K562 (cell line): ENCODE data around the gene POLR1A. TPM values are rescaled to one million over a fixed set of nuclear protein-coding genes. Genes with fewer than 3 reads are reported as not detected.

Experiments used
- ATAC-seq: fragments of 200-7000 bp; cut with Tn5 transposase; 3 replicates; pipeline ENCODE4 v1.9.1; 2020; ENCODE audit warnings: moderate library complexity
- BruUV-seq: library from RNA; stranded (reverse); fragments of 400-500 nt; replicated peaks from 2 replicates; lab custom pipeline; 2021; lab: Mats Ljungman, UMichigan
- CTCF ChIA-PET: fragments of 300-600 bp; formaldehyde crosslinking; extraction: SDS; loops from one replicate; lab custom pipeline; 2021; ENCODE audit warnings: low intra/inter-chr PET ratio; lab: Yijun Ruan, JAX
- POLR2A ChIA-PET: fragments of 300-600, 350-650 bp; sonication (Branson Sonifier 250); formaldehyde crosslinking; extraction: SDS; loops from one replicate; lab custom pipeline; 2021; ENCODE audit warnings: antibody characterized with exemption, inconsistent platforms; lab: Yijun Ruan, JAX
- DNase-seq, 4 experiments: peaks; one replicate each; pipeline versions ENCODE4 v3.0.0 to v3.0.0-alpha.2; 2011 to 2018; ENCODE audit warnings: low spot score in 3 of 4, mixed read lengths in 3 of 4; ENCODE audit errors: extremely low read depth in 1 of 4
- FAIRE-seq: peaks from 2 replicates; lab custom pipeline; 2011; peaks lifted over from hg19 to GRCh38; lab: Jason Lieb, UNC
- H2AFZ ChIP-seq: 2 replicates; pipeline ENCODE4 v1.6.0; 2011; ENCODE audit warnings: low read depth, low read length, control low read depth, inconsistent platforms
- H3K27ac ChIP-seq: fragments of 200-600 bp; 3 replicates; pipeline ENCODE4 v1.8.0; 2011; ENCODE audit warnings: low read depth, mild to moderate bottlenecking, control low read depth, inconsistent platforms, low read length, moderate library complexity, mixed read lengths; ENCODE audit errors: extremely low read depth
- H3K27me3 ChIP-seq, 2 experiments: fragments of 300-600 bp in 1 of 2; 2 replicates in 1 of 2; 3 replicates in 1 of 2; pipeline versions ENCODE4 v1.6.0 to v1.8.0; 2011; ENCODE audit warnings: inconsistent platforms in 2 of 2, low read length in 2 of 2, mild to moderate bottlenecking in 1 of 2, mixed read lengths in 1 of 2, moderate library complexity in 1 of 2; ENCODE audit not compliant: control insufficient read depth in 2 of 2, insufficient read depth in 2 of 2
- H3K36me3 ChIP-seq: fragments of 300-600 bp; 3 replicates; pipeline ENCODE4 v1.8.0; 2011; ENCODE audit warnings: mild to moderate bottlenecking, low read length, inconsistent platforms; ENCODE audit not compliant: control insufficient read depth, insufficient read depth
- H3K4me1 ChIP-seq, 2 experiments: fragments of 200-600 bp in 1 of 2; replicated peaks in 1 of 2; 2 replicates in 1 of 2; 3 replicates in 1 of 2; pipeline versions ENCODE4 v1.5.1 to v1.8.0; 2011; ENCODE audit warnings: inconsistent platforms in 2 of 2, low read length in 2 of 2, mild to moderate bottlenecking in 1 of 2, mixed read lengths in 1 of 2, moderate library complexity in 1 of 2; ENCODE audit not compliant: control insufficient read depth in 2 of 2, insufficient read depth in 2 of 2
- H3K4me2 ChIP-seq: 2 replicates; pipeline ENCODE4 v1.6.1; 2011; ENCODE audit warnings: low read length, control low read depth, inconsistent platforms, mixed read lengths; ENCODE audit not compliant: insufficient read depth
- H3K4me3 ChIP-seq: fragments of 200-600 bp; sonication (generic), shearing (Covaris generic); 2 replicates; pipeline ENCODE4 v1.5.1; 2016; ENCODE audit warnings: control low read depth, inconsistent platforms
- H3K79me2 ChIP-seq: fragments of 200-600 bp; 3 replicates; pipeline ENCODE4 v1.8.0; 2011; ENCODE audit warnings: low read length, inconsistent platforms; ENCODE audit not compliant: control insufficient read depth, insufficient read depth
- H3K9ac ChIP-seq, 2 experiments: 2 replicates each; pipeline versions ENCODE4 v1.6.0 to v1.6.1; 2011; ENCODE audit warnings: low read depth in 2 of 2, low read length in 2 of 2, control low read depth in 1 of 2, inconsistent platforms in 1 of 2, mild to moderate bottlenecking in 1 of 2, mixed read lengths in 1 of 2; ENCODE audit not compliant: insufficient read depth in 1 of 2
- H3K9me1 ChIP-seq: one replicate; pipeline ENCODE4 v1.6.0; 2011; ENCODE audit warnings: inconsistent platforms, mild to moderate bottlenecking, low read length, moderate library complexity; ENCODE audit not compliant: control insufficient read depth, insufficient read depth
- H3K9me3 ChIP-seq: replicated peaks from 2 replicates; pipeline ENCODE4 v1.5.1; 2011; ENCODE audit warnings: low read depth, low read length, inconsistent platforms; ENCODE audit not compliant: control insufficient read depth, insufficient read depth
- H4K20me1 ChIP-seq: replicated peaks from 2 replicates; pipeline ENCODE4 v1.6.1; 2011; ENCODE audit warnings: low read length, inconsistent platforms, mixed read lengths; ENCODE audit not compliant: control insufficient read depth, insufficient read depth
- BMI1 ChIP-seq: fragments of 150-350 bp; IDR thresholded peaks from 2 replicates; pipeline ENCODE4 v1.6.1; 2014; ENCODE audit warnings: low read length
- CHAMP1 ChIP-seq: fragments of 450-650 bp; IDR thresholded peaks from 2 replicates; pipeline ENCODE4 v1.6.1; 2016; ENCODE audit warnings: mild to moderate bottlenecking
- FUS ChIP-seq: fragments of 200-400 bp; formaldehyde crosslinking; optimal IDR thresholded peaks from 2 replicates; pipeline ENCODE3; 2017; ENCODE audit warnings: low read depth, low read length
- GABPB1 ChIP-seq: sonication (generic); formaldehyde crosslinking; IDR thresholded peaks from 2 replicates; pipeline ENCODE4 v1.8.0; 2022; ENCODE audit warnings: mild to moderate bottlenecking, missing genetic modification reagents
- MNT ChIP-seq, 2 experiments: fragments of 450-650 bp; conservative IDR thresholded peaks; 2 replicates each; pipeline ENCODE4 v1.6.1; 2017; ENCODE audit warnings: mild to moderate bottlenecking in 2 of 2, moderate library complexity in 2 of 2
- PHF20 ChIP-seq: fragments of 450-650 bp; IDR thresholded peaks from 2 replicates; pipeline ENCODE4 v1.6.1; 2018; ENCODE audit not compliant: partially characterized antibody
- RBFOX2 ChIP-seq: fragments of 200-400 bp; formaldehyde crosslinking; IDR thresholded peaks from 2 replicates; pipeline ENCODE4 v1.6.1; 2017; ENCODE audit warnings: low read depth, mild to moderate bottlenecking, low read length, moderate library complexity
- RBM22 ChIP-seq: fragments of 200-400 bp; formaldehyde crosslinking; IDR thresholded peaks from 2 replicates; pipeline ENCODE4 v1.6.1; 2018; ENCODE audit warnings: low read length, low read depth; ENCODE audit not compliant: poor library complexity, severe bottlenecking
- STAT5A ChIP-seq: IDR thresholded peaks from 2 replicates; pipeline ENCODE4 v1.6.1; 2012; ENCODE audit warnings: low read length, inconsistent platforms, borderline replicate concordance
- TCFL5 ChIP-seq: fragments of 250-450 bp; sonication (Bioruptor Pico); conservative IDR thresholded peaks from 2 replicates; pipeline ENCODE4 v1.6.1; 2021; ENCODE audit warnings: mild to moderate bottlenecking, moderate library complexity, matching md5 sums
- ZBTB34 ChIP-seq: fragments of 250-450 bp; sonication (Bioruptor Pico); IDR thresholded peaks from 2 replicates; pipeline ENCODE4 v1.8.0; 2021; ENCODE audit warnings: mild to moderate bottlenecking, moderate library complexity
- ZBTB9 ChIP-seq: fragments of 450-650 bp; formaldehyde crosslinking; IDR thresholded peaks from 2 replicates; pipeline ENCODE4 v1.4.0; 2020; ENCODE audit warnings: mild to moderate bottlenecking, moderate library complexity
- ZNF445 ChIP-seq: fragments of 250-450 bp; sonication (Bioruptor Pico); IDR thresholded peaks from 2 replicates; pipeline ENCODE4 v1.4.0; 2020; ENCODE audit warnings: low read depth, mild to moderate bottlenecking, moderate library complexity
- ZNF740 ChIP-seq, 3 experiments: fragments of 200-800 bp in 1 of 3; sonication (Bioruptor generic) in 1 of 3; sonication (generic) in 1 of 3; formaldehyde crosslinking in 1 of 3; IDR thresholded peaks; 2 replicates each; pipeline versions ENCODE4 v1.6.1 to v1.8.0; 2016 to 2022; ENCODE audit warnings: mild to moderate bottlenecking in 2 of 3, missing compliant biosample characterization in 2 of 3, missing genetic modification characterization in 2 of 3, missing genetic modification reagents in 1 of 3
- WGBS: fragments of 100-300 bp; shearing (Covaris generic); methylation state at CpG from one replicate; pipeline ENCODE4 v1.1.6; 2016; ENCODE audit warnings: low coverage, mixed read lengths; ENCODE audit not compliant: insufficient coverage; ENCODE audit errors: missing lambda C conversion rate; 5-methylcytosine and 5-hydroxymethylcytosine counted together
- in situ Hi-C: fragments of 300-500 bp; cut with MboI; formaldehyde crosslinking; loops from 4 replicates; pipeline ENCODE4 v1.15.0; 2018; ENCODE audit warnings: inconsistent platforms, mixed read lengths
- intact Hi-C: fragments of 100-400 bp; cut with micrococcal nuclease; formaldehyde crosslinking; loops from 2 replicates; pipeline ENCODE4 v1.14.2; 2022
- polyA plus RNA-seq, 8 experiments: library from polyadenylated mRNA; depleted of rRNA in 4 of 8; stranded (reverse) in 5 of 8; unstranded in 3 of 8; fragments of >200 nt; fragmentation: Nextera tagmentation in 2 of 8; fragmentation: Illumina TruSeq in 1 of 8; extraction: Ambion mirVana in 2 of 8; extraction: Trizol in 1 of 8; gene quantifications; 2 replicates each; pipeline versions ENCODE4 v1.2.1 to v1.2.3, GENCODE V29; 2011 to 2014; ENCODE audit warnings: inconsistent platforms in 1 of 8, missing spikeins in 1 of 8
- total RNA-seq, 7 experiments: library from RNA; depleted of rRNA in 6 of 7; stranded (reverse); fragments of >200 nt in 6 of 7; fragmentation: Illumina TruSeq in 2 of 7; extraction: Trizol in 2 of 7; gene quantifications; 2 replicates each; pipeline versions ENCODE4 v1.2.1 to v1.2.3, GENCODE V29; 2011 to 2021; ENCODE audit warnings: low replicate concordance in 1 of 7

The POLR1A gene
- total and polyA plus RNA-seq, 9 of the 15 experiments (the other 6 are each of a cell fraction or from before 2014, with no cell fraction given) = 3.0 to 72.1 (median 21.8) TPM

GRCh38 chr2:86139981-86140380, 34.3 kb upstream of the POLR1A start:
- 96% methylated on average over 4 of the region's 4 CpGs for WGBS
- FAIRE-seq (no peak), ATAC-seq (no peak), DNase-seq (no peak)
- no peaks in the 10 kb centered on the region for H4K20me1 ChIP-seq
- H3K4me3 ChIP-seq = no peak overlapping the region
- intact Hi-C loops (no loop called here), in situ Hi-C loops (no loop called here)
- no peaks in the 10 kb centered on the region for H3K9me1 ChIP-seq
- H3K4me1 ChIP-seq = no peaks in the 10 kb centered on the region
- ChIA-PET POLR2A (interaction anchor here (0.7 to 1.0 kb wide), 2 partner anchors 34 to 73 kb away, joined by 3 to 5 read pairs; partner anchors contain the start of gene PTCD3), CTCF (interaction anchor here (0.7 kb wide), 1 partner anchor 67 kb away, joined by 3 read pairs; no protein-coding TSS in a partner anchor)
- H3K79me2 ChIP-seq = no peaks in the 10 kb centered on the region
- no peak overlapping the region for H3K27ac ChIP-seq
- no peaks in the 10 kb centered on the region for H3K27me3 ChIP-seq
- BruUV-seq = no TSS peak
- no peak overlapping the region for H3K4me2 ChIP-seq
- H3K9me3 ChIP-seq = no peaks in the 10 kb centered on the region
- no peak overlapping the region for H2AFZ ChIP-seq
- no peak overlapping the region for H3K9ac ChIP-seq
- H3K36me3 ChIP-seq = peaks cover 95% of the 10 kb centered on the region
- TF ChIP-seq GABPB1 (CRISPR knock-in tag) = no peak
- TF ChIP-seq CHAMP1 = no peak
- no peak for TF ChIP-seq ZNF445 (CRISPR knock-in tag)
- TF ChIP-seq RBFOX2 = no peak
- no peak for TF ChIP-seq PHF20
- no peak for TF ChIP-seq ZBTB34 (CRISPR knock-in tag)
- TF ChIP-seq ZBTB9 (CRISPR knock-in tag) = no peak
- no peak for TF ChIP-seq RBM22
- no peak for TF ChIP-seq BMI1
- TF ChIP-seq STAT5A = no peak
- no peak for TF ChIP-seq FUS
- TF ChIP-seq ZNF740 (CRISPR knock-in tag; IDR thresholded peaks at IDR 0.05) = no peak
- no peak for TF ChIP-seq ZNF740 (tag; IDR thresholded peaks at IDR 0.05)
- TF ChIP-seq TCFL5 (CRISPR knock-in tag) = no peak
- no peak for TF ChIP-seq MNT (conservative IDR thresholded peaks at IDR 0.05)
